Heart left ventricle (tissue), 16 donors: Measurements from ENCODE around the gene NSFL1C. TPM values are rescaled to one million over a fixed set of nuclear protein-coding genes. Genes with fewer than 3 reads are reported as not detected.
"Not testable (repeated sequence)": the region's sequence is repeated elsewhere in the genome, so short reads cannot be mapped to it uniquely, and the experiment has no call there.

Source experiments
- ATAC-seq, 4 donors: fragments of 200-7000 bp; cut with Tn5 transposase; one replicate each; pipeline ENCODE4 v1.9.1; 2020 to 2022; ENCODE audit warnings: moderate library complexity in 4 of 4, mild to moderate bottlenecking in 3 of 4, moderate number of reproducible peaks in 1 of 4
- DNase-seq, 5 donors: peaks; one replicate each; pipeline ENCODE4 v3.0.0-alpha.2; 2020
- H3K27ac ChIP-seq, 12 donors: fragments of 200-600 bp; sonication (generic) in 4 of 12; one replicate each; pipeline versions ENCODE4 v1.5.0 to v1.8.0; 2016 to 2022; ENCODE audit warnings: mild to moderate bottlenecking in 2 of 12
- H3K27me3 ChIP-seq, 9 donors: fragments of 200-600 bp; sonication (generic) in 2 of 9; one replicate each; pipeline versions ENCODE4 v1.5.1 to v1.8.0; 2016 to 2022; ENCODE audit warnings: mild to moderate bottlenecking in 3 of 9
- H3K36me3 ChIP-seq, 9 donors: fragments of 200-600 bp; sonication (generic) in 2 of 9; one replicate each; pipeline versions ENCODE4 v1.5.0 to v1.8.0; 2018 to 2022; ENCODE audit warnings: mild to moderate bottlenecking in 2 of 9
- H3K4me1 ChIP-seq, 12 donors: fragments of 200-600 bp; sonication (generic) in 4 of 12; one replicate each; pipeline versions ENCODE4 v1.5.0 to v1.8.0; 2016 to 2022; ENCODE audit warnings: mild to moderate bottlenecking in 3 of 12
- H3K4me3 ChIP-seq, 12 donors: fragments of 200-600 bp; sonication (generic) in 4 of 12; one replicate each; pipeline versions ENCODE4 v1.5.0 to v1.8.0; 2017 to 2022; ENCODE audit warnings: mild to moderate bottlenecking in 9 of 12, moderate library complexity in 4 of 12
- H3K9me3 ChIP-seq, 12 donors: fragments of 200-600 bp; sonication (generic) in 4 of 12; one replicate each; pipeline versions ENCODE4 v1.5.0 to v1.8.0; 2016 to 2022; ENCODE audit warnings: mild to moderate bottlenecking in 1 of 12
- POLR2A ChIP-seq, 2 donors: fragments of 450-650 bp; IDR thresholded peaks; one replicate each; pipeline ENCODE4 v1.6.1; 2017; ENCODE audit warnings: antibody characterized with exemption in 2 of 2, mild to moderate bottlenecking in 2 of 2, moderate library complexity in 2 of 2
- WGBS, 4 donors: extraction: QIAGEN DNeasy Blood & Tissue Kit in 2 of 4; methylation state at CpG; one replicate each; pipeline versions ENCODE4 v1.1.5 to v1.1.7; 2013 to 2018; 5-methylcytosine and 5-hydroxymethylcytosine counted together
- intact Hi-C, 10 donors: fragments of 100-400 bp; cut with DNase I; formaldehyde crosslinking; loops; one replicate each; pipeline versions ENCODE4 v1.11.1 to v1.14.2; 2022
- polyA plus RNA-seq, 2 donors: library from polyadenylated mRNA; stranded (reverse); fragments of 200-250 nt; gene quantifications; one replicate each; pipeline ENCODE4 v1.2.3, GENCODE V29; 2013
- total RNA-seq, 9 donors: library from RNA; depleted of rRNA in 2 of 9; stranded (reverse); fragments of >200 nt in 2 of 9; fragmentation: NEBNext Ultra II Directional in 3 of 9; extraction: Animal tissue kit (Norgen Biotek cat#: 25700) in 3 of 9; gene quantifications; one replicate each; pipeline versions ENCODE4 v1.1.0 to v1.2.4, GENCODE V29; 2016 to 2023
- TF ChIP-seq, protein P1 (sequence below), 12 donors: fragments of 200-600 bp; sonication (generic) in 4 of 12; IDR thresholded peaks; one replicate each; pipeline versions ENCODE4 v1.5.0 to v1.8.0; 2018 to 2022; ENCODE audit warnings: antibody characterized with exemption in 12 of 12, mild to moderate bottlenecking in 5 of 12
- donor health status: ischemic (EF 13 %, LVEDD 7.1; RV severe dilation, severe dysfunction).
- donor health status: healthy with polysubstance abuse.
- donor health status: DM: no; HTN: yes; CAD: no.
- donor health status: DM: no; HTN: no; CAD: no.
- donor health status: ischemic (EF 25% LVEDD 6.9; RV normal size, moderate dysfunction).
- donor health status: ischemic (EF 25% LVEDD 5.7; RV mildly dilated, moderate dysfunction).
- donor health status: healthy.
- donor health status: DM: yes; HTN: yes; CAD: no.
- donor health status: ischemic (EF 35%, LVEDD 5.7; RV mildly dilated, moderate dysfunction).
- donor health status: nonischemic (EF 11% LVEDD 7.7; RV severe dilation, severe dysfunction).
- donor health status: DM: yes; HTN: yes; CAD: no.
- donor health status: PGD.
- donor health status: ischemic (EF 29% LVEDD 5.4; RV normal size, mild dysfunction).
- donor health status: nonischemic (EF 23%, LVEDD 6.1; RV moderate dilation, normal function).

NSFL1C gene
- total and polyA plus RNA-seq, 11 donors, result 27.9 to 66.6 (median 55.8) TPM

DNA sequence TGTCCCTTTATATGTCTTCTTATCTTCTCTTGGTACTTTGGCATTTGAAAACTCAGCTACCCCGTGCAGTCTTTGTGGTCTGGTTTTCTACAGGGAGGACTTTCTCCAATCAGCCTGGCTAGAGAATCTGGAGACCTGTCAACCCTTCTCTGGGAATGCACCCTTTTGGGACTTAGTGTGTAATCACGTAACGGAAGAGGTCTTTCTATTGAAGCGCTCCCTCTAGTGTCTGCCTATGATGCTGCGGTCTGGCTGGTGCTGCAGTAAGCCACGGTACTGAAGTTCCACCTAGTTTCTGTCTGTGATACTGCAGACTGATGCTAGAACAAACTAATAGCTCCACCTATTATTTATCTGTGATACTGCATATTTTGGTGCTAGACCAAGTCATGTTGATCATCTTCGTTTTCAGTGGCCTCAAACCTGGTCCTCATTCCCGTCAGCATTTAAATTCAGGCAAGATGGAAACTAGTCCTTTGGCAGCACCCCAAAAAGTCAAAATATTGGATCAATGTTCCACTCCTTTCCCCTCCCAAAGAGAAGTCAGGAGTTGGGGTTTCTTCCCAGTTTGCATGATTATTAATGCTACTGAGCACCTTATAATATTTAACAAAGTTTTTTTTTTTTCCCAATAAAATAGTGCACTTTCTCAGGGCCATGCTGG lies 37.0 kb upstream of the NSFL1C start:
- DNase-seq (peak; percentile 57 to 71 (median 68)), ATAC-seq (peak; percentile 69 to 97 (median 96))
- peaks cover 0 to 4% (median 0%) of the 10 kb centered on the region in 9 donors for H3K27me3 ChIP-seq
- peaks cover 0 to 13% (median 0%) of the 10 kb centered on the region in 12 donors for H3K9me3 ChIP-seq
- WGBS, 4 donors, result 2 to 5% (median 3%) methylated on average over 8 of the region's 8 CpGs
- H3K4me1 ChIP-seq, result no peaks in the 10 kb centered on the region
- H3K27ac ChIP-seq, result no peak overlapping the region
- intact Hi-C loops, result no loop called here
- no peak overlapping the region for H3K4me3 ChIP-seq
- TF ChIP-seq, protein P1, sequence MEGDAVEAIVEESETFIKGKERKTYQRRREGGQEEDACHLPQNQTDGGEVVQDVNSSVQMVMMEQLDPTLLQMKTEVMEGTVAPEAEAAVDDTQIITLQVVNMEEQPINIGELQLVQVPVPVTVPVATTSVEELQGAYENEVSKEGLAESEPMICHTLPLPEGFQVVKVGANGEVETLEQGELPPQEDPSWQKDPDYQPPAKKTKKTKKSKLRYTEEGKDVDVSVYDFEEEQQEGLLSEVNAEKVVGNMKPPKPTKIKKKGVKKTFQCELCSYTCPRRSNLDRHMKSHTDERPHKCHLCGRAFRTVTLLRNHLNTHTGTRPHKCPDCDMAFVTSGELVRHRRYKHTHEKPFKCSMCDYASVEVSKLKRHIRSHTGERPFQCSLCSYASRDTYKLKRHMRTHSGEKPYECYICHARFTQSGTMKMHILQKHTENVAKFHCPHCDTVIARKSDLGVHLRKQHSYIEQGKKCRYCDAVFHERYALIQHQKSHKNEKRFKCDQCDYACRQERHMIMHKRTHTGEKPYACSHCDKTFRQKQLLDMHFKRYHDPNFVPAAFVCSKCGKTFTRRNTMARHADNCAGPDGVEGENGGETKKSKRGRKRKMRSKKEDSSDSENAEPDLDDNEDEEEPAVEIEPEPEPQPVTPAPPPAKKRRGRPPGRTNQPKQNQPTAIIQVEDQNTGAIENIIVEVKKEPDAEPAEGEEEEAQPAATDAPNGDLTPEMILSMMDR (IDR thresholded peaks at IDR 0.05), result peak; percentile 63 to 91 (median 77)
- no peak for TF ChIP-seq POLR2A (IDR thresholded peaks at IDR 0.05)
- no peaks in the 10 kb centered on the region for H3K36me3 ChIP-seq

DNA sequence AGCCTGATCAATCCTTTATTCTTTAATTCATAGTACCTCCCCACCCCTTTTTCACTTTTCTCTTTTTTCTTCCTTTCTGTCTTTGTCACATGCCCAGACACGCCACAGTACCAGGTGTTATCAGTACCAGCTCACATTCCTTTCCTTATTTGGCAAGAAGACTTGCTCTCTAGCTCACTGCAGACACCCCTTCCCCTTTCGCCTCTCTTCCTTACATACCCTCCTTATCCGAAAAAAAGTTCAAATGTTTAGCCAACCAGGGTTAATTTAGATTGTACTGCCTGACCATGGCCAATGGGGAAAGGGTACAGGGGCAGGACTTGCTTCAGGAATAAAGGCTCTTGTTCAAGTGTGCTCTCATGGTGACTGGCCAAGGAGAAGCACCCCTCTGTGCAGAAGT lies 33.8 kb upstream of the NSFL1C start:
- ATAC-seq (no peak), DNase-seq (no peak)
- intact Hi-C loops, result no loop called here
- peaks cover 0 to 4% (median 0%) of the 10 kb centered on the region in 9 donors for H3K27me3 ChIP-seq
- H3K27ac ChIP-seq, result no peak overlapping the region
- TF ChIP-seq, protein P1 (IDR thresholded peaks at IDR 0.05), result no peak
- no peak for TF ChIP-seq POLR2A (IDR thresholded peaks at IDR 0.05)
- H3K9me3 ChIP-seq, result peaks cover 0 to 13% (median 0%) of the 10 kb centered on the region in 12 donors
- H3K36me3 ChIP-seq, result no peaks in the 10 kb centered on the region
- no peak overlapping the region for H3K4me3 ChIP-seq
- H3K4me1 ChIP-seq, result no peaks in the 10 kb centered on the region
- 29 to 40% (median 36%) methylated on average over 3 of the region's 3 CpGs for WGBS, 4 donors

DNA sequence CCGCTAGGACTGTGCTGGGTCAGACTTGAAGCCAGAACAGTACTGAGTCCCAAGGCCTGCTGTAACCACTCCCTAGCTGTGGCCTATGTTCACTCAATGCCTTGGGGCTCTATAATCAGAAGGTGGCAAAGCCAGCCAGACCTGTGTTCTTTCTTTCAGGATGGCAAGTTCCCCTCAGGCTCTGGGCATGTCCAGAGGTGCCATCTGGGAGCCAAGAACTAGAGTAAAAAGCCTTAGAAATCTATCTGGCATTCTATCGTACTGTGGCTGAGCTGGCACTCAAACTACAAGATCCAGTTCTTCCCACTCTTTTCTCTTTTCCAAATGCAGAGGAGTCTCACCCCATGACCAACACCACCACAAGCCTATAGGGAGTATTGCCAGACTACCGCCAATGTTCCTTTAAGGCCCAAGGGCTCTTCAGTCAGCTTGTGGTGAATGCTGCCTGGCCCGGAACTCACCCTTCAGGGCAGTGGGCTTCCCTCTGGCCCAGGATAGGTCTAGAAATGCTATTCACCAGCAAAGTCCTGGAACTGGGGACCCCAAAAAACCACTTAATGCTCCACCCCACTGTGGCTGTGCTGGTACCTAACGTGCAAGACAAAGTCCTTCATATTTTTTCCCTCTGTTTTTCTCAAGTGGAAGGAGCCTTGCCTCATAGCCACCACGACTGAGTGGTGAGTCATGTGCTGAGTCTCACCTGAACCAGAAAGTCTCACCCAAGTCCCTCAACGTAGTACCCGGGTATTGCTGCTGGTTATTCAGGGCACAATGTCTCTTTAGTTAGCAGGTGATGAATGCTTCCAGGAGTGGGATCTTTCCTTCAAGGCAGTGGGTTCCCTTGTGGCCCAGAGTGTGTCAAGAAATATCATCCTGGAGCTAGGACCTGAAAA lies 33.1 kb upstream of the NSFL1C start:
- peaks cover 0 to 3% (median 0%) of the 10 kb centered on the region in 12 donors for H3K4me1 ChIP-seq
- H3K27ac ChIP-seq, result no peak overlapping the region
- no peak overlapping the region for H3K4me3 ChIP-seq
- H3K27me3 ChIP-seq, result peaks cover 0 to 4% (median 0%) of the 10 kb centered on the region in 9 donors
- ATAC-seq, result no peak
- WGBS, 4 donors, result 89 to 92% (median 91%) methylated on average over 7 to 8 of the region's 8 CpGs
- intact Hi-C loops, result no loop called here
- peaks cover 0 to 13% (median 0%) of the 10 kb centered on the region in 12 donors for H3K9me3 ChIP-seq
- TF ChIP-seq, protein P1 (IDR thresholded peaks at IDR 0.05), result no peak
- TF ChIP-seq POLR2A (IDR thresholded peaks at IDR 0.05), result no peak
- no peak for DNase-seq
- no peaks in the 10 kb centered on the region for H3K36me3 ChIP-seq

DNA sequence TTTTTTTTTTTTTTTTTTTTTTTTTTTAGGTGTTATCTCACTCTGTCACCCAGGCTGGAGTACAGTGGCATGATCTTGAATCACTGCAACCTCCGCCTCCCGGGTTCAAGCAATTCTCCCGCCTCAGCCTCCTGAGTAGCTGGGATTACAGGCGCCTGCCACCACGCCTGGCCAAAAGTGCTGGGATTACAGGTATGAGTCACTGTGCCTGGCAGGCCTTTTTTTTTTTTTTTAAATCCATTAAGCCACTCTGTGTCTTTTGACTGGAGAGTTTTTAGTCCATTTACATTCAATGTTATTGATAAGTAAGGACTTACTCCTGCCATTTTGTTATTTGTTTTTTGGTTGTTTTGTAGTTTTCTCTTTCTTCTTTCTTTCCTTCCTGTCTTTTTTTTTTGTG lies 30.7 kb upstream of the NSFL1C start:
- 93 to 97% (median 95%) methylated on average over 5 of the region's 5 CpGs for WGBS, 4 donors
- not testable (repeated sequence) for H3K9me3 ChIP-seq

More for the DNA sequence above, 30.7 kb upstream of the NSFL1C start:
- H3K4me1 ChIP-seq, result peaks cover 0 to 23% (median 0%) of the 10 kb centered on the region in 12 donors
- H3K27me3 ChIP-seq, H3K4me3 ChIP-seq, H3K36me3 ChIP-seq, intact Hi-C loops, H3K27ac ChIP-seq, ATAC-seq, DNase-seq: not testable (repeated sequence)
